AG10803 (cell line): ENCODE results near the gene GLIPR1.
A peak's percentile ranks its signal among the peaks of the same experiment; 100 is the strongest.
"Not testable (repeated sequence)": the region's sequence is repeated elsewhere in the genome, so short reads cannot be mapped to it uniquely, and the experiment has no call there.

Source experiments
- DNase-seq: peaks from one replicate; pipeline ENCODE4 v3.0.0; 2010; ENCODE audit warnings: low read depth
- H3K4me3 ChIP-seq: 2 replicates; pipeline ENCODE4 v1.5.1; 2011; ENCODE audit warnings: mild to moderate bottlenecking, low read length, control low read depth
- TF ChIP-seq, protein P1 (sequence below): conservative IDR thresholded peaks from 2 replicates; pipeline ENCODE4 v1.5.1; 2011; ENCODE audit warnings: mild to moderate bottlenecking, low read length, control low read depth, inconsistent platforms

Gene GLIPR1

GRCh38 chr12:75505706-75506312 lies 25.3 kb downstream of the GLIPR1 start:
- TF ChIP-seq, protein P1, sequence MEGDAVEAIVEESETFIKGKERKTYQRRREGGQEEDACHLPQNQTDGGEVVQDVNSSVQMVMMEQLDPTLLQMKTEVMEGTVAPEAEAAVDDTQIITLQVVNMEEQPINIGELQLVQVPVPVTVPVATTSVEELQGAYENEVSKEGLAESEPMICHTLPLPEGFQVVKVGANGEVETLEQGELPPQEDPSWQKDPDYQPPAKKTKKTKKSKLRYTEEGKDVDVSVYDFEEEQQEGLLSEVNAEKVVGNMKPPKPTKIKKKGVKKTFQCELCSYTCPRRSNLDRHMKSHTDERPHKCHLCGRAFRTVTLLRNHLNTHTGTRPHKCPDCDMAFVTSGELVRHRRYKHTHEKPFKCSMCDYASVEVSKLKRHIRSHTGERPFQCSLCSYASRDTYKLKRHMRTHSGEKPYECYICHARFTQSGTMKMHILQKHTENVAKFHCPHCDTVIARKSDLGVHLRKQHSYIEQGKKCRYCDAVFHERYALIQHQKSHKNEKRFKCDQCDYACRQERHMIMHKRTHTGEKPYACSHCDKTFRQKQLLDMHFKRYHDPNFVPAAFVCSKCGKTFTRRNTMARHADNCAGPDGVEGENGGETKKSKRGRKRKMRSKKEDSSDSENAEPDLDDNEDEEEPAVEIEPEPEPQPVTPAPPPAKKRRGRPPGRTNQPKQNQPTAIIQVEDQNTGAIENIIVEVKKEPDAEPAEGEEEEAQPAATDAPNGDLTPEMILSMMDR, result peak; percentile 82
- peak; percentile 42 for DNase-seq
- no peak overlapping the region for H3K4me3 ChIP-seq

DNA sequence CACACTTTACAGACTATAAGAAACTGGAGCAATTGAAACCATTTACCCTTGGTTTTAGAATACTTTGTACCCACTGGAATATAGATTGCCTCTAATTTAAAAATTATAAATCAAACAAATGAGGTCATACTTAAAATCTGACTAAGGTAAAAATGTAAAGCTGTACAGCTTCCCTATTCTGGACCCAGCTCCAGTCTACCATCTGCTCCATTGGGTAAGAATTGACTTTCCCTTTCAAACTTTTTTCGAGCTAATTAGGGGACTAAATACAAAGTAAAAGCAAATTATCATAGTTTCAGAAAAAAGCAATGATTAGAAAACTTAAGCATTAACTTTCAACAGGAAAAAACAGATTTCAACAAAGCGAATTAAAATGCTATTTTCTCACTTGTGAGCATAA lies 26.5 kb downstream of the GLIPR1 start:
- H3K4me3 ChIP-seq, result no peak overlapping the region
- DNase-seq, result no peak
- TF ChIP-seq, protein P1, result no peak

DNA sequence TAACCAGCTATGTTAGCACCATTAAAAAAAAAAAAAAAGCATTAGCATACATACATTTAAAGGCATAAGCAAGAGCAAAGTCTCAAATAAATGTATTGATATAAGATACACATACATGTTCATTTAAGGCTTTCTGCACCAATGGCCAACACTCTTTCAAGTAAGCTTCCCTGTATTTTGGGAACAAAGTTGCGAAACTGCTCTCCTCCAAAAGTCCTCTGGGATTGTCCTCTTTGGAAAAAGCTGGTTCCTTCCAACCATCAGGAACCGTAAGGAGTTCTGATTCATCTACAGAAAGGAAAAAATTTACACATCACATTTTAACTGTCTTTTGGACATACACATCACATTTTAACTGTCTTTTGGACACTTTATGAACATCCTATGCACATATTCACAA lies 27.6 kb downstream of the GLIPR1 start:
- H3K4me3 ChIP-seq, result no peak overlapping the region
- TF ChIP-seq, protein P1, result no peak
- no peak for DNase-seq

GRCh38 chr12:75509621-75510020 lies 29.1 kb downstream of the GLIPR1 start:
- TF ChIP-seq, protein P1, result no peak
- DNase-seq, result no peak
- no peak overlapping the region for H3K4me3 ChIP-seq

DNA sequence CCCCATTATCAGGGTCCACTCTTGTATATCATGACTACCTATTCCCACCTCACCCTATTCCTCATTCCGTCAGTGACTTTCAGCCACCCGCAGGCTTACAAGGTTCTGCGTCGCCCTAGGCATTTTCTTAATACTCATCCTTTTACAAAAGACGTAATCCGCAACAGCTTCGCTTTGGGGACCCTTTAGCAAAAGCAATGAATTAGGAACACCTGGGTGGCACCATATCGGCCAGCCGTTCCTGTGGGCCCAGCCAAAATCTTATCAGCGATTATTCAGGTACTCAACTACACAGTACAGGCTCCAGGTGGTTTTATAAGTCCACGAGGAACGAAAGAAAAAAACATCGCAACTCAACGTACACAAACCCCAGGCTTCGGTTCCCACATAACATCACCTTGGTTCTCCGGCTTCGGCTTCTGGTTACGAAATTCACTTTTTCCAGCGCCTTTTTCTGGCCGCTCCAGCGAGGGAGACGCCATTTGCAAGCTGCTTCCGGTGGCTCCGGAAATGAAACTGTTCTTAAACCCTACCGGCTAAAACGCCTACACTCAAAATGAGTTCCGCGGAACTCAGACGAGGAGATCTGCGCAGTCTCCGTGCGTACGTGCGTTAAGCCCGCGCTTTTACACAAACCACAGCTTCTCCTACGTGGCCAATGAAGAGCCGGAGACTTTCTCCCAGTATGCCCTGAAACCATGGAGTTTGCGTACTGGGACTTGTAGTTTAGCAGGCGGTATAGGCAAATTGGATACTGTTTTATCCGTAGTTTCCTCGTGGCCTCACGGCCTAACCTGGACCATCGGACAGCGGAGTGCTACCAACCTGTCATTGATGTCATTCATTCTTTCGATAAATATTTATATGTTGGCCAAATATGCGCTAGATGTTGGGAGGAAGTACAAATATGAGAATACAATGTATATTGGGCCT lies 30.8 kb downstream of the GLIPR1 start, which contains the start of gene KRR1:
TSS of gene KRR1 (minus strand) at position 494 of the 933 bp plus-strand sequence. CDS start at position 482, 12 bp downstream.
- TF ChIP-seq, protein P1, result no peak
- peak; percentile 99 for DNase-seq
- peak within 1 kb of the TSS; percentile 89 for H3K4me3 ChIP-seq

DNA sequence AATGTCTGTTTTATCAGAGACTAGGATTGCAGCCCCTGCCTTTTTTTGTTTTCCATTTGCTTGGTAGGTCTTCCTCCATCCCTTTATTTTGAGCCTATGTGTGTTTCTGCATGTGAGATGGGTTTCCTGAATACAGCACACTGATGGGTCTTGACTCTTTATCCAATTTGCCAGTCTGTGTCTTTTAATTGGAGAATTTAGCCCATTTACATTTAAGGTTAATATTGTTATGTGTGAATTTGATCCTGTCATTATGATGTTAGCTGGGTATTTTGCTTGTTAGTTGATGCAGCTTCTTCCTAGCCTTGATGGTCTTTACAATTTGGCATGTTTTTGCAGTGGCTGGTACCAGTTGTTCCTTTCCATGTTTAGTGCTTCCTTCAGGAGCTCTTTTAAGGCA lies 40.7 kb downstream of the GLIPR1 start:
- H3K4me3 ChIP-seq, DNase-seq: not testable (repeated sequence)

DNA sequence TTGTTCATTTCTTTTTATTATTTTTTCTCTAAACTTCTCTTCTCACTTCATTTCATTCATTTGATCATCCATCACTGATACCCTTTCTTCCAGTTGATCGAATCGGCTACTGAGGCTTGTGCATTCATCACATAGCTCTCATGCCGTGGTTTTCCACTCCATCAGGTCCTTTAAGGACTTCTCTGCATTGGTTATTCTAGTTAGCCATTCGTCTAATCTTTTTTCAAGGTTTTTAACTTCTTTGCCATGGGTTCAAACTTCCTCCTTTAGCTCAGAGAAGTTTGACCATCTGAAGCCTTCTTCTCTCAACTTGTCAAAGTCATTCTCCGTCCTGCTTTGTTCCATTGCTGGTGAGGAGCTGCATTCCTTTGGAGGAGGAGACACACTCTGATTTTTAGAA lies 41.6 kb downstream of the GLIPR1 start:
- H3K4me3 ChIP-seq, DNase-seq: not testable (repeated sequence)

- no peak overlapping the region for H3K4me3 ChIP-seq
- no peak for DNase-seq
- TF ChIP-seq, protein P1, result peak; percentile 57
Observed at GRCh38 chr12:75525263-75525662, 44.7 kb downstream of the GLIPR1 start.
